GM12878 (cell line): ENCODE data around the gene GOLGA2. TPM values are rescaled to one million over a fixed set of nuclear protein-coding genes. Genes with fewer than 3 reads are reported as not detected.

Source experiments
- ATAC-seq: fragments of 200-7000 bp; cut with Tn5 transposase; 3 replicates; pipeline ENCODE4 v1.9.1; 2020; ENCODE audit warnings: mild to moderate bottlenecking, moderate library complexity
- BruUV-seq: library from RNA; stranded (reverse); fragments of 400-500 nt; replicated peaks from 2 replicates; lab custom pipeline; 2021; lab: Mats Ljungman, UMichigan
- CTCF ChIA-PET: fragments of 300-600 bp; sonication (Branson Sonifier 250); formaldehyde crosslinking; extraction: SDS; loops from one replicate; lab custom pipeline; 2021; ENCODE audit warnings: inconsistent platforms; lab: Yijun Ruan, JAX
- POLR2A ChIA-PET: fragments of 350-600 bp; formaldehyde crosslinking; extraction: SDS; loops from one replicate; lab custom pipeline; 2021; ENCODE audit warnings: inconsistent platforms; lab: Charles Lee
- RAD21 ChIA-PET: fragments of 300-600 bp; sonication (Branson Sonifier 250); formaldehyde crosslinking; loops from one replicate; lab custom pipeline; 2023; ENCODE audit warnings: antibody characterized with exemption; ENCODE audit not compliant: unreplicated experiment; lab: Charles Lee
- SMC1A ChIA-PET: fragments of 300-600 bp; sonication (Branson Sonifier 250); formaldehyde crosslinking; loops from one replicate; lab custom pipeline; 2023; ENCODE audit not compliant: unreplicated experiment, uncharacterized antibody; lab: Charles Lee
- DNase-seq: peaks from one replicate; pipeline ENCODE4 v3.0.0-alpha.2; 2011; ENCODE audit warnings: low read depth, low spot score
- FAIRE-seq: peaks from 3 replicates; lab custom pipeline; 2011; peaks lifted over from hg19 to GRCh38; lab: Jason Lieb, UNC
- H2AFZ ChIP-seq: 2 replicates; pipeline ENCODE4 v1.6.0; 2011; ENCODE audit warnings: low read depth, low read length, control low read depth; ENCODE audit not compliant: control insufficient read depth
- H3K27ac ChIP-seq: 2 replicates; pipeline ENCODE4 v1.5.1; 2011; ENCODE audit warnings: control low read depth; ENCODE audit not compliant: control insufficient read depth, insufficient read depth
- H3K27me3 ChIP-seq, 2 experiments: replicated peaks in 1 of 2; 2 replicates each; pipeline versions ENCODE4 v1.6.0 to v1.6.1; 2011; ENCODE audit warnings: low read length in 1 of 2; ENCODE audit not compliant: control insufficient read depth in 2 of 2, insufficient read depth in 2 of 2
- H3K36me3 ChIP-seq, 2 experiments: 2 replicates each; pipeline ENCODE4 v1.5.1; 2011; ENCODE audit warnings: low read length in 1 of 2; ENCODE audit not compliant: control insufficient read depth in 2 of 2, insufficient read depth in 2 of 2
- H3K4me1 ChIP-seq: 2 replicates; pipeline ENCODE4 v1.6.1; 2011; ENCODE audit warnings: mild to moderate bottlenecking, low read length, moderate library complexity, mixed read lengths; ENCODE audit not compliant: control insufficient read depth, insufficient read depth
- H3K4me2 ChIP-seq: 2 replicates; pipeline ENCODE4 v1.6.0; 2011; ENCODE audit warnings: control low read depth; ENCODE audit not compliant: control insufficient read depth, insufficient read depth
- H3K4me3 ChIP-seq: fragments of 200-600 bp; sonication (generic); 2 replicates; pipeline ENCODE4 v1.5.1; 2016
- H3K79me2 ChIP-seq: 2 replicates; pipeline ENCODE4 v1.6.0; 2011; ENCODE audit warnings: low read length; ENCODE audit not compliant: control insufficient read depth, insufficient read depth
- H3K9ac ChIP-seq: 2 replicates; pipeline ENCODE4 v1.8.0; 2011; ENCODE audit warnings: low read length, control low read depth, mixed read lengths; ENCODE audit not compliant: control insufficient read depth, insufficient read depth
- H3K9me3 ChIP-seq: replicated peaks from 3 replicates; pipeline ENCODE4 v1.5.1; 2011; ENCODE audit warnings: mild to moderate bottlenecking, low read length; ENCODE audit not compliant: control insufficient read depth, insufficient read depth
- H4K20me1 ChIP-seq: 2 replicates; pipeline ENCODE4 v1.6.0; 2011; ENCODE audit not compliant: control insufficient read depth, insufficient read depth
- BACH1 ChIP-seq: fragments of 450-650 bp; IDR thresholded peaks from 2 replicates; pipeline ENCODE4 v1.6.1; 2017; ENCODE audit warnings: mild to moderate bottlenecking, borderline replicate concordance
- BMI1 ChIP-seq: fragments of 450-650 bp; IDR thresholded peaks from 2 replicates; pipeline ENCODE4 v1.6.1; 2016; ENCODE audit warnings: mild to moderate bottlenecking, moderate library complexity, borderline replicate concordance
- CREB1 ChIP-seq: IDR thresholded peaks from 2 replicates; pipeline ENCODE4 v1.6.1; 2012; ENCODE audit warnings: low read depth, mild to moderate bottlenecking, inconsistent platforms
- EZH2 ChIP-seq: IDR thresholded peaks from 2 replicates; pipeline ENCODE4 v1.6.1; 2012; ENCODE audit warnings: low read depth, mild to moderate bottlenecking, control low read depth, inconsistent platforms, low read length, borderline replicate concordance; ENCODE audit not compliant: control insufficient read depth
- GATAD2B ChIP-seq: fragments of 450-650 bp; conservative IDR thresholded peaks from 2 replicates; pipeline ENCODE4 v1.6.1; 2017; ENCODE audit warnings: low read depth, mild to moderate bottlenecking, moderate library complexity
- JUNB ChIP-seq: IDR thresholded peaks from 2 replicates; pipeline ENCODE4 v1.6.1; 2016; ENCODE audit warnings: antibody characterized with exemption, mild to moderate bottlenecking
- NFYA ChIP-seq: IDR thresholded peaks from 2 replicates; pipeline ENCODE4 v1.6.1; 2011; ENCODE audit warnings: low read depth, mild to moderate bottlenecking, low read length, improper control_type of control experiment, borderline replicate concordance
- RAD51 ChIP-seq: fragments of 450-650 bp; IDR thresholded peaks from 2 replicates; pipeline ENCODE4 v1.6.1; 2016; ENCODE audit warnings: moderate library complexity, mild to moderate bottlenecking, inconsistent platforms
- SRF ChIP-seq, 2 experiments: IDR thresholded peaks; 2 replicates each; pipeline ENCODE4 v1.6.1; 2011; ENCODE audit warnings: low read depth in 2 of 2, low read length in 2 of 2, mild to moderate bottlenecking in 1 of 2, moderate library complexity in 1 of 2
- TAF1 ChIP-seq: IDR thresholded peaks from 2 replicates; pipeline ENCODE4 v1.6.1; 2011; ENCODE audit warnings: mild to moderate bottlenecking, low read depth, low read length, borderline replicate concordance
- TCF7 ChIP-seq: IDR thresholded peaks from 2 replicates; pipeline ENCODE4 v1.6.1; 2014; ENCODE audit warnings: antibody characterized with exemption, borderline replicate concordance
- ZSCAN29 ChIP-seq: fragments of 450-650 bp; IDR thresholded peaks from 2 replicates; pipeline ENCODE4 v1.6.1; 2017; ENCODE audit warnings: mild to moderate bottlenecking, moderate library complexity
- WGBS: methylation state at CpG from one replicate; pipeline ENCODE4 v1.1.6; 2016; ENCODE audit warnings: low lambda C conversion rate; ENCODE audit not compliant: insufficient replicate concordance, insufficient coverage; ENCODE audit errors: missing lambda C conversion rate; 5-methylcytosine and 5-hydroxymethylcytosine counted together
- in situ Hi-C: fragments of 300-500 bp; cut with MboI; formaldehyde crosslinking; loops from 9 replicates; pipeline ENCODE4 v1.14.3; 2018; ENCODE audit warnings: mixed read lengths
- intact Hi-C: fragments of 100-400 bp; cut with micrococcal nuclease; formaldehyde crosslinking; loops from one replicate; pipeline ENCODE4 v1.14.2; 2022; ENCODE audit not compliant: unreplicated experiment
- polyA plus RNA-seq, 11 experiments: library from polyadenylated mRNA; depleted of rRNA in 4 of 11; unstranded in 6 of 11; stranded (reverse) in 5 of 11; fragments of >200 nt; fragmentation: Nextera tagmentation in 4 of 11; fragmentation: Illumina TruSeq in 1 of 11; extraction: Ambion mirVana in 4 of 11; extraction: Trizol in 1 of 11; gene quantifications; 1 replicate in 1 of 11; 2 replicates in 10 of 11; pipeline versions ENCODE4 v1.2.1 to v1.2.3, GENCODE V29; 2011 to 2016; ENCODE audit warnings: inconsistent platforms in 2 of 11, missing spikeins in 2 of 11, low read depth in 1 of 11
- total RNA-seq, 4 experiments: library from RNA; depleted of rRNA in 3 of 4; stranded (reverse); fragments of >200 nt in 3 of 4; fragmentation: Illumina TruSeq in 1 of 4; extraction: Trizol in 1 of 4; gene quantifications; 2 replicates each; pipeline versions ENCODE4 v1.2.1 to v1.2.3, GENCODE V29; 2013 to 2021
- TF ChIP-seq, protein P1 (sequence below): IDR thresholded peaks from 2 replicates; pipeline ENCODE4 v1.6.1; 2012; ENCODE audit warnings: mild to moderate bottlenecking, low read depth, low read length
- TF ChIP-seq, protein P2 (sequence below): IDR thresholded peaks from 2 replicates; pipeline ENCODE4 v1.6.1; 2012; ENCODE audit warnings: low read depth, low read length, improper control_type of control experiment
- TF ChIP-seq, protein P3 (sequence below): fragments of 450-650 bp; IDR thresholded peaks from 2 replicates; pipeline ENCODE4 v1.6.1; 2016; ENCODE audit warnings: mild to moderate bottlenecking

Gene GOLGA2
- total and polyA plus RNA-seq, 10 of the 15 experiments (the other 5 are each of a cell fraction or from before 2014, with no cell fraction given), result 5.9 to 32.6 (median 19.7) TPM

DNA sequence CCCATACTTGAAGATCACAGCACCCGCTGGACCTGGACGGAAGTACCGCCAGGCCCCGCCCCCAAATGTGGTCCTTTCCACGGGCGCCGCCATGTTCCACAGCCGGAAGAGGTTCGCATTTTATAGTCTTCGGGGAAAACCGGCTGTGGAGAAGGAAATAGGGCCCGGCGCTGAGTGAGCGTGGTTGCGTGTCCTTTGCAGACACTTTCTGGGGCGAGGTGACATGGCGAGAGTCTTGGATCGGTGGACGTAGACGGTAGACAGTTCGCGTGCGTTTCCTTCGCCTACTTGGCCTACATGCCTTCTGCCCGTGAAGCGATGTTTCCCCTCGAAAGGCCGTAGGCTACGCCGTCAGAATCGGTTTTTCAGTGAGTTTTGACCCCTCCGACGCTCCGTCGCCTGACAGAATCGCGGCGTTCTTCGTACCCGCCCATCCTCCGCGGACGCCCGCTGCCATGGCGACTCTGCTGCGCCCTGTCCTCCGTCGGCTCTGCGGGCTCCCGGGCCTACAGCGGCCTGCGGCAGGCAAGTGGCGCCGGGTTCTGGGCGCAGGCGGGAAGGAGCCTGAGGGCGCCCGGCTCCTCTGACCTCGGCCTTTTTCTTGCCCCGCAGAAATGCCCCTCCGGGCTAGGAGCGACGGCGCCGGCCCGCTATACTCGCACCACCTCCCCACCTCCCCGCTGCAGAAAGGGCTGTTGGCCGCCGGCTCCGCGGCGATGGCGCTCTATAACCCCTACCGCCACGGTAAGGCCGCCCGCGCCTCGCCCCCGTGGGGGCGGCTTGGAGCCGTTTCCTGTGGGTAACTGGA lies 46.8 kb upstream of the GOLGA2 start, which contains the start of the genes COQ4 and TRUB2 (continued):
- TF ChIP-seq JUNB (no peak; the same call in 1 of the 2 replicates), RAD51 (no peak; the same call in 1 of the 2 replicates)
- TF ChIP-seq, protein P1, sequence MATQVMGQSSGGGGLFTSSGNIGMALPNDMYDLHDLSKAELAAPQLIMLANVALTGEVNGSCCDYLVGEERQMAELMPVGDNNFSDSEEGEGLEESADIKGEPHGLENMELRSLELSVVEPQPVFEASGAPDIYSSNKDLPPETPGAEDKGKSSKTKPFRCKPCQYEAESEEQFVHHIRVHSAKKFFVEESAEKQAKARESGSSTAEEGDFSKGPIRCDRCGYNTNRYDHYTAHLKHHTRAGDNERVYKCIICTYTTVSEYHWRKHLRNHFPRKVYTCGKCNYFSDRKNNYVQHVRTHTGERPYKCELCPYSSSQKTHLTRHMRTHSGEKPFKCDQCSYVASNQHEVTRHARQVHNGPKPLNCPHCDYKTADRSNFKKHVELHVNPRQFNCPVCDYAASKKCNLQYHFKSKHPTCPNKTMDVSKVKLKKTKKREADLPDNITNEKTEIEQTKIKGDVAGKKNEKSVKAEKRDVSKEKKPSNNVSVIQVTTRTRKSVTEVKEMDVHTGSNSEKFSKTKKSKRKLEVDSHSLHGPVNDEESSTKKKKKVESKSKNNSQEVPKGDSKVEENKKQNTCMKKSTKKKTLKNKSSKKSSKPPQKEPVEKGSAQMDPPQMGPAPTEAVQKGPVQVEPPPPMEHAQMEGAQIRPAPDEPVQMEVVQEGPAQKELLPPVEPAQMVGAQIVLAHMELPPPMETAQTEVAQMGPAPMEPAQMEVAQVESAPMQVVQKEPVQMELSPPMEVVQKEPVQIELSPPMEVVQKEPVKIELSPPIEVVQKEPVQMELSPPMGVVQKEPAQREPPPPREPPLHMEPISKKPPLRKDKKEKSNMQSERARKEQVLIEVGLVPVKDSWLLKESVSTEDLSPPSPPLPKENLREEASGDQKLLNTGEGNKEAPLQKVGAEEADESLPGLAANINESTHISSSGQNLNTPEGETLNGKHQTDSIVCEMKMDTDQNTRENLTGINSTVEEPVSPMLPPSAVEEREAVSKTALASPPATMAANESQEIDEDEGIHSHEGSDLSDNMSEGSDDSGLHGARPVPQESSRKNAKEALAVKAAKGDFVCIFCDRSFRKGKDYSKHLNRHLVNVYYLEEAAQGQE, result peak; percentile 49; the same call in 1 of the 2 replicates

DNA sequence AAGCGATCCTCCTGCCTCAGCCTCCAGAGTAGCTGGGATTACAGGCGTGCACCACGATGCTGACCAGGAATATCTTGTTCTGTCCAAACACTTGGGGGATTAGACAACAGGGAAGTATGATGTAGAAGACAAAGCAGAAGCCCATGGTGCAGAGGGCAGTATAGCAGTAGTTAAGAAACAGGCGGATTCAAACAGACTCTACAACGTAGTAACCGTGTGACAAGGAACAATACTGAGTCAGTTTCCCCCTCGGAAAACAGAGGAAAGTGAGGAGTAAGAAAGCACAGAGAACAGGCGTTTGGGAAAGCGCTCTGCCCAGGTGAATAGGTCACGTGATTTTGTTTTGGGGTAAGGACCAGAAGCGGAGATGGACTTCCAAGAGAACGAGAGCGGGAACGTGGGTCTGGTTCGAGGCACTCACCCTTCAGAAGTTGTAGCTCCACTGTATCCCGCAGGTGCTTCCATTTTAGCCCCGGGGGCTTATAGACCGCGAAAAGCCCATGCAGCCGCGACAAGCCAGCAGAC lies 46.1 kb upstream of the GOLGA2 start:
- Histone ChIP-seq H3K4me2 (peak overlapping the region; percentile 87), H3K4me3 (peak overlapping the region; percentile 96), H3K9me3 (no peaks in the 10 kb centered on the region), H3K27ac (peak overlapping the region; percentile 69), H3K36me3 (peaks cover 1 to 13% of the 10 kb centered on the region in 2 experiments), H3K9ac (peak overlapping the region; percentile 65), H2AFZ (peak overlapping the region; percentile 95), H3K79me2 (peaks cover 29% of the 10 kb centered on the region), H4K20me1 (no peaks in the 10 kb centered on the region), H3K27me3 (no peaks in the 10 kb centered on the region), H3K4me1 (peaks cover 6% of the 10 kb centered on the region)
- FAIRE-seq, result no peak
- intact Hi-C loops (loop anchor here (1.0 kb wide), 2 partner anchors 18 to 46 kb away; partner anchors contain the start of genes GOLGA2, SLC27A4 and SWI5), in situ Hi-C loops (no loop called here)
- WGBS, result under 1% methylated on average over 21 of the region's 21 CpGs
- BruUV-seq, result TSS peak; percentile 89
- ATAC-seq, result peak; percentile 18
- ChIA-PET SMC1A (interaction anchor here (1.1 kb wide), 1 partner anchor 40 kb away, joined by 3 read pairs; no protein-coding TSS in a partner anchor), CTCF (interaction anchor here (0.7 to 2.6 kb wide), 6 partner anchors 18 to 98 kb away, joined by 3 to 6 read pairs (median 3); no protein-coding TSS in a partner anchor), RAD21 (interaction anchor here (0.5 to 1.7 kb wide), 2 partner anchors 19 to 859 kb away, joined by 3 to 4 read pairs; no protein-coding TSS in a partner anchor), POLR2A (interaction anchor here (1.0 kb wide), 1 partner anchor 18 kb away, joined by 3 read pairs; no protein-coding TSS in a partner anchor)
- no peak for DNase-seq
- no peak for TF ChIP-seq CREB1
- TF ChIP-seq ZSCAN29, result no peak
- TF ChIP-seq TCF7, result no peak
- TF ChIP-seq TAF1, result no peak
- TF ChIP-seq, protein P2, sequence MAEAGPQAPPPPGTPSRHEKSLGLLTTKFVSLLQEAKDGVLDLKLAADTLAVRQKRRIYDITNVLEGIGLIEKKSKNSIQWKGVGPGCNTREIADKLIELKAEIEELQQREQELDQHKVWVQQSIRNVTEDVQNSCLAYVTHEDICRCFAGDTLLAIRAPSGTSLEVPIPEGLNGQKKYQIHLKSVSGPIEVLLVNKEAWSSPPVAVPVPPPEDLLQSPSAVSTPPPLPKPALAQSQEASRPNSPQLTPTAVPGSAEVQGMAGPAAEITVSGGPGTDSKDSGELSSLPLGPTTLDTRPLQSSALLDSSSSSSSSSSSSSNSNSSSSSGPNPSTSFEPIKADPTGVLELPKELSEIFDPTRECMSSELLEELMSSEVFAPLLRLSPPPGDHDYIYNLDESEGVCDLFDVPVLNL, result no peak
- TF ChIP-seq GATAD2B, result no peak
- no peak for TF ChIP-seq EZH2
- no peak for TF ChIP-seq BACH1
- TF ChIP-seq BMI1, result no peak
- TF ChIP-seq NFYA, result no peak
- TF ChIP-seq, protein P3, sequence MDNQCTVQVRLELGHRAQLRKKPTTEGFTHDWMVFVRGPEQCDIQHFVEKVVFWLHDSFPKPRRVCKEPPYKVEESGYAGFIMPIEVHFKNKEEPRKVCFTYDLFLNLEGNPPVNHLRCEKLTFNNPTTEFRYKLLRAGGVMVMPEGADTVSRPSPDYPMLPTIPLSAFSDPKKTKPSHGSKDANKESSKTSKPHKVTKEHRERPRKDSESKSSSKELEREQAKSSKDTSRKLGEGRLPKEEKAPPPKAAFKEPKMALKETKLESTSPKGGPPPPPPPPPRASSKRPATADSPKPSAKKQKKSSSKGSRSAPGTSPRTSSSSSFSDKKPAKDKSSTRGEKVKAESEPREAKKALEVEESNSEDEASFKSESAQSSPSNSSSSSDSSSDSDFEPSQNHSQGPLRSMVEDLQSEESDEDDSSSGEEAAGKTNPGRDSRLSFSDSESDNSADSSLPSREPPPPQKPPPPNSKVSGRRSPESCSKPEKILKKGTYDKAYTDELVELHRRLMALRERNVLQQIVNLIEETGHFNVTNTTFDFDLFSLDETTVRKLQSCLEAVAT, result no peak
- TF ChIP-seq SRF (IDR thresholded peaks at IDR 0.05; ENCODE audit: low read depth in 2 of 2, low read length in 2 of 2), result no peak
